GM23338 (cell line): ENCODE results near the gene FDX1.
"Not testable (repeated sequence)": the region's sequence is repeated elsewhere in the genome, so short reads cannot be mapped to it uniquely, and the experiment has no call there.

Experiments
- EZH2 ChIP-seq: fragments of 200-600 bp; sonication (generic); IDR thresholded peaks from one replicate; pipeline ENCODE4 v1.8.0; 2017; ENCODE audit warnings: antibody characterized with exemption, mild to moderate bottlenecking, low read depth; ENCODE audit not compliant: unreplicated experiment
- EZH2phosphoT487 ChIP-seq: fragments of 200-600 bp; sonication (generic); IDR thresholded peaks from one replicate; pipeline ENCODE4 v1.8.1; 2018; ENCODE audit warnings: antibody characterized with exemption; ENCODE audit not compliant: unreplicated experiment
- NANOG ChIP-seq: IDR thresholded peaks from 2 replicates; pipeline ENCODE4 v1.6.1; 2016; ENCODE audit warnings: antibody characterized with exemption, borderline replicate concordance
- POLR2AphosphoS5 ChIP-seq: IDR thresholded peaks from 2 replicates; pipeline ENCODE4 v1.6.1; 2016; ENCODE audit warnings: antibody characterized with exemption, low read depth
- TF ChIP-seq, protein P1 (sequence below), 2 experiments: fragments of 200-600 bp in 1 of 2; sonication (generic) in 1 of 2; conservative IDR thresholded peaks; 2 replicates each; pipeline versions ENCODE4 v1.5.1 to v1.6.1; 2016 to 2017; ENCODE audit warnings: antibody characterized with exemption in 2 of 2, low read depth in 2 of 2, mild to moderate bottlenecking in 2 of 2, moderate library complexity in 1 of 2
- TF ChIP-seq, protein P2 (sequence below): IDR thresholded peaks from one replicate; pipeline ENCODE4 v1.6.1; 2018; ENCODE audit warnings: antibody characterized with exemption; ENCODE audit not compliant: unreplicated experiment

DNA sequence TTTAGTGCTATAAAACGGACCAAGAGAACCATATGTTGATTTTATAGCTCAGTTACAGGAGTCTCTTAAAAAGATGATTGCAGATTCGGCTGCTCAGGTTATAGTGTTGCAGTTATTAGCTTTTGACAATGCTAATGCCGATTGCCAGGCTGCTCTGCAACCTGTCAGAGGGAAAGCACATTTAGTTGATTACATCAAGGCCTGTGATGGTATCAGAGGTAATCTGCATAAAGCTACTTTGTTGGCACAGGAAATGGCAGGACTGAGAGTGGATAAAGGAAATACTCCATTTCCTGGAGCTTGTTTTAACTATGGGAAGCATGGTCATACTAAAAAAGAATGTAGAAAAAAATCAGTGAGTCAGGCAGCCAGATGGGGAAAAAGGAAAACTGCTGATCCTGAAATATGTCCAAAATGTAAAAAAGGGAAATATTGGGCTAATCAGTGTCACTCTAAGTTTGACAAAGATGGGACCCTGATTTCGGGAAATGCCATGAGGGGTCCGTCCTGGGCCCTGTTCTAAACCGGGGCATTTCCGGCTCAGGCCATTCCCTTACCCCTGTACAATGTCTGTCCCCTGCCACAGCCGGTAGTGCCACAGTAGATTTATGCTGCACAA, 32.0 kb upstream of the FDX1 start:
- TF ChIP-seq EZH2, EZH2phosphoT487, POLR2AphosphoS5, NANOG: not testable (repeated sequence)
- TF ChIP-seq, protein P1, sequence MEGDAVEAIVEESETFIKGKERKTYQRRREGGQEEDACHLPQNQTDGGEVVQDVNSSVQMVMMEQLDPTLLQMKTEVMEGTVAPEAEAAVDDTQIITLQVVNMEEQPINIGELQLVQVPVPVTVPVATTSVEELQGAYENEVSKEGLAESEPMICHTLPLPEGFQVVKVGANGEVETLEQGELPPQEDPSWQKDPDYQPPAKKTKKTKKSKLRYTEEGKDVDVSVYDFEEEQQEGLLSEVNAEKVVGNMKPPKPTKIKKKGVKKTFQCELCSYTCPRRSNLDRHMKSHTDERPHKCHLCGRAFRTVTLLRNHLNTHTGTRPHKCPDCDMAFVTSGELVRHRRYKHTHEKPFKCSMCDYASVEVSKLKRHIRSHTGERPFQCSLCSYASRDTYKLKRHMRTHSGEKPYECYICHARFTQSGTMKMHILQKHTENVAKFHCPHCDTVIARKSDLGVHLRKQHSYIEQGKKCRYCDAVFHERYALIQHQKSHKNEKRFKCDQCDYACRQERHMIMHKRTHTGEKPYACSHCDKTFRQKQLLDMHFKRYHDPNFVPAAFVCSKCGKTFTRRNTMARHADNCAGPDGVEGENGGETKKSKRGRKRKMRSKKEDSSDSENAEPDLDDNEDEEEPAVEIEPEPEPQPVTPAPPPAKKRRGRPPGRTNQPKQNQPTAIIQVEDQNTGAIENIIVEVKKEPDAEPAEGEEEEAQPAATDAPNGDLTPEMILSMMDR (conservative IDR thresholded peaks at IDR 0.05; ENCODE audit: low read depth in 2 of 2), result not testable (repeated sequence)
- TF ChIP-seq, protein P2, sequence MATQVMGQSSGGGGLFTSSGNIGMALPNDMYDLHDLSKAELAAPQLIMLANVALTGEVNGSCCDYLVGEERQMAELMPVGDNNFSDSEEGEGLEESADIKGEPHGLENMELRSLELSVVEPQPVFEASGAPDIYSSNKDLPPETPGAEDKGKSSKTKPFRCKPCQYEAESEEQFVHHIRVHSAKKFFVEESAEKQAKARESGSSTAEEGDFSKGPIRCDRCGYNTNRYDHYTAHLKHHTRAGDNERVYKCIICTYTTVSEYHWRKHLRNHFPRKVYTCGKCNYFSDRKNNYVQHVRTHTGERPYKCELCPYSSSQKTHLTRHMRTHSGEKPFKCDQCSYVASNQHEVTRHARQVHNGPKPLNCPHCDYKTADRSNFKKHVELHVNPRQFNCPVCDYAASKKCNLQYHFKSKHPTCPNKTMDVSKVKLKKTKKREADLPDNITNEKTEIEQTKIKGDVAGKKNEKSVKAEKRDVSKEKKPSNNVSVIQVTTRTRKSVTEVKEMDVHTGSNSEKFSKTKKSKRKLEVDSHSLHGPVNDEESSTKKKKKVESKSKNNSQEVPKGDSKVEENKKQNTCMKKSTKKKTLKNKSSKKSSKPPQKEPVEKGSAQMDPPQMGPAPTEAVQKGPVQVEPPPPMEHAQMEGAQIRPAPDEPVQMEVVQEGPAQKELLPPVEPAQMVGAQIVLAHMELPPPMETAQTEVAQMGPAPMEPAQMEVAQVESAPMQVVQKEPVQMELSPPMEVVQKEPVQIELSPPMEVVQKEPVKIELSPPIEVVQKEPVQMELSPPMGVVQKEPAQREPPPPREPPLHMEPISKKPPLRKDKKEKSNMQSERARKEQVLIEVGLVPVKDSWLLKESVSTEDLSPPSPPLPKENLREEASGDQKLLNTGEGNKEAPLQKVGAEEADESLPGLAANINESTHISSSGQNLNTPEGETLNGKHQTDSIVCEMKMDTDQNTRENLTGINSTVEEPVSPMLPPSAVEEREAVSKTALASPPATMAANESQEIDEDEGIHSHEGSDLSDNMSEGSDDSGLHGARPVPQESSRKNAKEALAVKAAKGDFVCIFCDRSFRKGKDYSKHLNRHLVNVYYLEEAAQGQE, result not testable (repeated sequence)
